Heart left ventricle (tissue), 13 donors: ENCODE data around the gene ZBTB20.

ENCODE experiments used
- POLR2A ChIP-seq, 2 donors: fragments of 450-650 bp; IDR thresholded peaks; one replicate each; pipeline ENCODE4 v1.6.1; 2017; ENCODE audit warnings: antibody characterized with exemption in 2 of 2, mild to moderate bottlenecking in 2 of 2, moderate library complexity in 2 of 2
- TF ChIP-seq, protein P1 (sequence below), 12 donors: fragments of 200-600 bp; sonication (generic) in 4 of 12; IDR thresholded peaks; one replicate each; pipeline versions ENCODE4 v1.5.0 to v1.8.0; 2018 to 2022; ENCODE audit warnings: antibody characterized with exemption in 12 of 12, mild to moderate bottlenecking in 5 of 12
- donor health status: ischemic (EF 13 %, LVEDD 7.1; RV severe dilation, severe dysfunction).
- donor health status: DM: no; HTN: yes; CAD: no.
- donor health status: DM: no; HTN: no; CAD: no.
- donor health status: ischemic (EF 25% LVEDD 6.9; RV normal size, moderate dysfunction).
- donor health status: ischemic (EF 25% LVEDD 5.7; RV mildly dilated, moderate dysfunction).
- donor health status: ischemic (EF 35%, LVEDD 5.7; RV mildly dilated, moderate dysfunction).
- donor health status: nonischemic (EF 11% LVEDD 7.7; RV severe dilation, severe dysfunction).
- donor health status: DM: yes; HTN: yes; CAD: no.
- donor health status: PGD.
- donor health status: ischemic (EF 29% LVEDD 5.4; RV normal size, mild dysfunction).
- donor health status: nonischemic (EF 23%, LVEDD 6.1; RV moderate dilation, normal function).

DNA sequence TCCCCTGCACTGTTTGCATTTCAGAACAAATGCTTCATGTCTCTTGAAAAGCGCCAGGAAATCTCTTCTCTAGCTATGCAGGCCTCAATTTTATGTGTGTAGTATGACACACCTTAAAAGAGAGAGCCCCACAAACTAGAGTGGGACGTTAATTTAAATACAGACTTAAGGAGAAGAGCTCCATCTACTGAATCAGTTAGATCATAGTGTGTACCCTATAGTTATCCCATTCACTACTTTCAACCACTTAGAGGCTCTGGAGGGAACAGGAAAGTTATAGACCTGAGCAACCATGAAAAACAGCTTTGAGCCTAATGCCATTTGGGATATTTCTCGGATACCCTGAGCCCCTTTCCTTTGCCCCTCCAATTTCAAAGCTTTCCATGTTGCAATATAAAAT is 699.5 kb downstream of the ZBTB20 start:
- TF ChIP-seq, protein P1, sequence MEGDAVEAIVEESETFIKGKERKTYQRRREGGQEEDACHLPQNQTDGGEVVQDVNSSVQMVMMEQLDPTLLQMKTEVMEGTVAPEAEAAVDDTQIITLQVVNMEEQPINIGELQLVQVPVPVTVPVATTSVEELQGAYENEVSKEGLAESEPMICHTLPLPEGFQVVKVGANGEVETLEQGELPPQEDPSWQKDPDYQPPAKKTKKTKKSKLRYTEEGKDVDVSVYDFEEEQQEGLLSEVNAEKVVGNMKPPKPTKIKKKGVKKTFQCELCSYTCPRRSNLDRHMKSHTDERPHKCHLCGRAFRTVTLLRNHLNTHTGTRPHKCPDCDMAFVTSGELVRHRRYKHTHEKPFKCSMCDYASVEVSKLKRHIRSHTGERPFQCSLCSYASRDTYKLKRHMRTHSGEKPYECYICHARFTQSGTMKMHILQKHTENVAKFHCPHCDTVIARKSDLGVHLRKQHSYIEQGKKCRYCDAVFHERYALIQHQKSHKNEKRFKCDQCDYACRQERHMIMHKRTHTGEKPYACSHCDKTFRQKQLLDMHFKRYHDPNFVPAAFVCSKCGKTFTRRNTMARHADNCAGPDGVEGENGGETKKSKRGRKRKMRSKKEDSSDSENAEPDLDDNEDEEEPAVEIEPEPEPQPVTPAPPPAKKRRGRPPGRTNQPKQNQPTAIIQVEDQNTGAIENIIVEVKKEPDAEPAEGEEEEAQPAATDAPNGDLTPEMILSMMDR (IDR thresholded peaks at IDR 0.05) = no peak
- no peak for TF ChIP-seq POLR2A (IDR thresholded peaks at IDR 0.05)
